Fibroblast of skin of left quadriceps (primary cell): ENCODE results near the gene BCL2L11.

Experiments used
- DNase-seq, 2 experiments: peaks; one replicate each; pipeline ENCODE4 v3.0.0-alpha.2; 2013; ENCODE audit warnings: low read depth in 2 of 2

BCL2L11 gene

GRCh38 chr2:111168528-111169239 lies 48.0 kb downstream of the BCL2L11 start:
- peak; percentile 52 to 57 for DNase-seq

- no peak for DNase-seq
Observed at GRCh38 chr2:111169268-111169667, 48.6 kb downstream of the BCL2L11 start.

- DNase-seq = no peak
Observed at GRCh38 chr2:111169924-111170323, 49.2 kb downstream of the BCL2L11 start.

GRCh38 chr2:111171337-111171930 lies 50.7 kb downstream of the BCL2L11 start:
- no peak for DNase-seq

- no peak for DNase-seq
Observed at GRCh38 chr2:111172666-111173065, 52.0 kb downstream of the BCL2L11 start.

- no peak for DNase-seq
Observed at GRCh38 chr2:111173338-111173737, 52.6 kb downstream of the BCL2L11 start.

GRCh38 chr2:111173856-111174255 lies 53.1 kb downstream of the BCL2L11 start:
- DNase-seq = no peak

GRCh38 chr2:111175615-111176014 lies 54.9 kb downstream of the BCL2L11 start:
- no peak for DNase-seq

- DNase-seq = no peak
Observed at GRCh38 chr2:111176388-111176787, 55.7 kb downstream of the BCL2L11 start.

- no peak for DNase-seq
Observed at GRCh38 chr2:111176867-111177266, 56.2 kb downstream of the BCL2L11 start.

GRCh38 chr2:111178296-111178695 lies 57.6 kb downstream of the BCL2L11 start:
- DNase-seq = no peak

- DNase-seq = no peak
Observed at GRCh38 chr2:111178730-111179405, 58.2 kb downstream of the BCL2L11 start.

- no peak for DNase-seq
Observed at GRCh38 chr2:111182121-111182520, 61.4 kb downstream of the BCL2L11 start.

- no peak for DNase-seq
Observed at GRCh38 chr2:111182740-111183139, 62.0 kb downstream of the BCL2L11 start.

GRCh38 chr2:111184725-111185310 lies 64.1 kb downstream of the BCL2L11 start:
- no peak for DNase-seq

GRCh38 chr2:111185361-111186022 lies 64.8 kb downstream of the BCL2L11 start:
- DNase-seq = no peak

- DNase-seq = no peak
Observed at GRCh38 chr2:111186121-111186715, 65.5 kb downstream of the BCL2L11 start.

- DNase-seq = no peak
Observed at GRCh38 chr2:111186933-111187332, 66.2 kb downstream of the BCL2L11 start.

- no peak for DNase-seq
Observed at GRCh38 chr2:111188681-111189080, 68.0 kb downstream of the BCL2L11 start.

GRCh38 chr2:111189106-111189505 lies 68.4 kb downstream of the BCL2L11 start:
- no peak for DNase-seq

- no peak for DNase-seq
Observed at GRCh38 chr2:111190816-111191540, 70.3 kb downstream of the BCL2L11 start.
